Measurements from ENCODE around the gene RNF19B.
A peak's percentile ranks its signal among the peaks of the same experiment; 100 is the strongest.

DNA sequence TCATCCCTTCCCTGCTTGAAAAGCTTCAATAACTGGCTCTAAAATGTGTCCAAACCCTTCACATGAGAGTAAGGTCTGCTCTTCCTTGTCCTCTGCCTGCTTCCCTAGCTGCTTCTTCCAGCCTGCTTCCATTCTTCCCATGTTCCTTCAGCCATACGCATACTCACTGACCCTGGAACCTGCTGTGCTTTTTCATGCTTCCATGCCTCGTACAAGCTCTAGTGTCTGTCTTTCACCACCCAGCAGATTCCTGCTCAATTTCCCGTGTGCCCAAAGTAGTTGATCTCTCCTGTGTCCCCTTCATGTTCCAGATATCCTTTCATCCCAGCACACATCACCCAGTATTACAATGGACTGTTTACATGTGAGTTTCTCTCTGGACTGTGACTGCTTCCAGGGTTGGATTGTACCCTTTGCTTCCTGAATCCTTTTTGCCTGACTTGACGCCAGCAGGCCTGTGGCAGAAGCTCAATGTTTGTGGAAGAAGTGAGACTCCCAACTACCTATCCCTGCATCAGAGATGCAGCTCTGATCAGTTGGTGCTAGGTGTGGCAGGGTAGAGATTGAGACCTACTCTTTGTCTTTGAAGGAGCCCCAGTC lies 35.9 kb upstream of the RNF19B start:
- TF ChIP-seq, protein P1, sequence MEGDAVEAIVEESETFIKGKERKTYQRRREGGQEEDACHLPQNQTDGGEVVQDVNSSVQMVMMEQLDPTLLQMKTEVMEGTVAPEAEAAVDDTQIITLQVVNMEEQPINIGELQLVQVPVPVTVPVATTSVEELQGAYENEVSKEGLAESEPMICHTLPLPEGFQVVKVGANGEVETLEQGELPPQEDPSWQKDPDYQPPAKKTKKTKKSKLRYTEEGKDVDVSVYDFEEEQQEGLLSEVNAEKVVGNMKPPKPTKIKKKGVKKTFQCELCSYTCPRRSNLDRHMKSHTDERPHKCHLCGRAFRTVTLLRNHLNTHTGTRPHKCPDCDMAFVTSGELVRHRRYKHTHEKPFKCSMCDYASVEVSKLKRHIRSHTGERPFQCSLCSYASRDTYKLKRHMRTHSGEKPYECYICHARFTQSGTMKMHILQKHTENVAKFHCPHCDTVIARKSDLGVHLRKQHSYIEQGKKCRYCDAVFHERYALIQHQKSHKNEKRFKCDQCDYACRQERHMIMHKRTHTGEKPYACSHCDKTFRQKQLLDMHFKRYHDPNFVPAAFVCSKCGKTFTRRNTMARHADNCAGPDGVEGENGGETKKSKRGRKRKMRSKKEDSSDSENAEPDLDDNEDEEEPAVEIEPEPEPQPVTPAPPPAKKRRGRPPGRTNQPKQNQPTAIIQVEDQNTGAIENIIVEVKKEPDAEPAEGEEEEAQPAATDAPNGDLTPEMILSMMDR (IDR thresholded peaks at IDR 0.05; ENCODE audit: insufficient read depth, low read length): no peak
- TF ChIP-seq SPI1 (IDR thresholded peaks at IDR 0.05; ENCODE audit: borderline replicate concordance, low read depth) (no peak), POLR2AphosphoS5 (IDR thresholded peaks at IDR 0.05; ENCODE audit: low read depth) (peak; percentile 35; the same call in 1 of the 2 replicates)

All from HL-60 (cell line).